SKM-1 treated with dmso at 0.1 percent for 144 hours (cell line): ENCODE data around the gene MAP7.

ENCODE experiments used
- DNase-seq: peaks from one replicate; lab custom pipeline; 2025; ENCODE audit not compliant: unreplicated experiment; lab: John Stamatoyannopoulos, UW

MAP7 gene

GRCh38 chr6:136566007-136566487, 15.8 kb upstream of the MAP7 start:
- DNase-seq: no peak

DNA sequence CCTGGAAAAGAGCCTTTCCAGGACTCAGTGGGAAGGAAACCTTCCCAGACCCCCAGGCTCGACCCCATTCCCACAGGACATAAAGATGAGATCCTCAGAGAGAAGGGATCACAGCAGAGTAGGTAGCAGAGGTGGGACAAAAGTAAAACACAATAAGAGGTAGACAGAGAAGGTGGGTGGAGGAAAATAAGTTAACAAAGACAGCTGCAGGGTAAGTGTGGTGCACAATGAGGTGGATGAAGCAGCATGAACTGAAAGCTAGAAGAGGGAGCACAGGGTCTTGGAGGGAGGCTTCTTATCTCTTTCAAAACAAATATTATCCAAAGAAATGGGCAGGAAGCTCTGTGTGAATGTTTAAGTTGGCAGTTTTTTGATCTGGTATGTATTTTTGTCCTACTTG, 14.0 kb upstream of the MAP7 start:
- no peak for DNase-seq

- DNase-seq: no peak
These were observed 13.3 kb upstream of the MAP7 start for GRCh38 chr6:136563386-136564152.

GRCh38 chr6:136562211-136562610, 12.0 kb upstream of the MAP7 start:
- DNase-seq: no peak

DNA sequence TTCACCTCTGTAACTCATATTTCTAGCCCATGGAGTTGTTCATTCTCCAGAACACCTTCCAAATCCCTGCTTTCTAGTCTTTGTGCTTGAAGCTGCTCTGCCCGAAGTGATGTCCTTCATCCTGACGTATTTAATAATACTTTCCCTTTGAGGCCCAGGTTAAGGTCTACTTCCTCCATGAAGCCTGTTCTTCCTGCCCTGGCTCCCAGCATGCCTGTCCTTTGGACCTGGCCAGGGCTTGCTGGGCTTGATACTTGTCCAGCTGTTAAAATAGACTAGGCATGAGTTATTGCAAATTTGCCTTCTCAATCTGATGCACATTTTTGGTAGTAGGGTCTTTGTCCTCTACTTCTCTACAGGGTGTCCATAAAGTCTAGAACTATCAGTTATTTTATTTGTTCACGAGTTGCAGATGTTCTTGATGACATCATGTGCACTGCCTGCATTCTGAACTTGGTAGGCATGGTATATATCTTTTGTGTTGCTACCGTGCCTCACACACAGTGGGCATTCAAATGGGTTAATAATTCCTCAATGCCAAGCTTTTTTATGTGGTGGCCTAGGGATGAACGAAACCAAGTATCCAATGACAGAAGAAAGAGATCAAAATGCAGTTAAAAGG, 3.1 kb upstream of the MAP7 start:
- DNase-seq: no peak

GRCh38 chr6:136552054-136552453, 1.8 kb upstream of the MAP7 start:
- DNase-seq: no peak

DNA sequence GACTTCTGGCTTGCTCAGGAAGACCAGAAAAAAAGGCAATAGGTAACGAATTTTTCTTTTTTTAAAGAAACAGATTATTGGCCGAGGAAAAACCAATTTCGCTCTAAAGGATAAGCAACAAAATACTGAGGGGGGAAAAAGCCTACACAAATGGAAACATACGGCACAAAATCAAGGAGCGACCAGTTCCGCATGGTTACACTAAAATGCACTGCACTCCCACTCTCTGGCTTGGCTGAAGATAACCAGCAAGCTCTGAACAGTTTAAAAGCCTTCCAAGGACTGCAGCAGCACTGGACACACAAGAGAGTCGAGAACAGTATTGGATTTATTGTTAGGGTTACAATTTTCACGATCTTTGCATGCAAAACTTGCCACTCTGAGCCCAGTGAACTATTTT, 881 bp upstream of the MAP7 start:
- DNase-seq: no peak

DNA sequence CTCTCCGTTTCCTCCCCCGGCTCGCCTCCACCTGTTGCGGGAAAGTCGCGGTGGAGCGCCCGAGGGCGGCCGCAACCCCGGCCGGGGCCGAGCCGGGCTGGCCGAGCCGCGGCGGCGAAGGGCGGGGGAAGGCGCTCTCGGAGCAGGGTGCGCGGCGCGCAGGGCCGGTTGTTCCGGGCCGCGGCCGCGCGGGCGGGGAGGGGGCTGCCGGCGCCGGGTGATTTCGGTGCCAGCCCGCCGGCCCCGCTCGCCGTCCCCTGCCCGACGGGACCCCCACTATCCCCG, 235 bp downstream of the MAP7 start:
- DNase-seq: no peak

DNA sequence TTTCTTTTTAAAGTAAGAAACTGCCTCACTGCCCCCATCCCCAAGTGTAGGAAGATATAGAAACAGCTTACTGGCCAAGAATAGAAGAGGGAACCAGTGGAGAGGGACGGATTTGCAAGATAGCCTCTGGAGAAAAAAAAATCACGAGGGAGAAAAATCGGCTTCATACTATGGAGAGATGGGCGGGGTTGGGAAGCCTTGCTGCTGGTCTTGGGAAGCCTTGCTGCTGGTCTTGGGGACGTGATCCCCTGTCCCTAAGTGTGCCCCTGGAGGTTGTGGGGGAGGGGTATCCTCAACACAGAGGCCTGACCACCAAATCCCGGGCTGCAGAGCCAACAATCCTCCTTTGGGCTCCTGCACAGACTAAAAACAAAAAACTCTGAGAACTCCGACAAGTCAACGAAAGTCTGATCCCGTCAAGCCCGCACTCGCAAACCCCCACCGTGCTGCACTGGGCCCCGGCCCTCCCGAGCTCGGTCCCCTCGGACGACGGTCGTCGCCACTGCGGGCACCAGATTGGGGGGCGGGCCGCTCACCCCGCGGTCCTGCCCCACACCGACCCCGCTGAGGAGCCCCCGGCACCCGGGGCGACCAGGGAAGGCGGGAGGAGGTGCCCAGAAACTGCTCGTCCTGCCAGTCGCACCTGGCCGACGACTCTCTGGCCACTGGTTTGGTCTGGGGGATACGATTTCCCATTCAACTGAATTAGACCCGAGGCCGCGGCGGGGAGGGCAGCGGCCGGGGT, 750 bp downstream of the MAP7 start:
- no peak for DNase-seq

DNA sequence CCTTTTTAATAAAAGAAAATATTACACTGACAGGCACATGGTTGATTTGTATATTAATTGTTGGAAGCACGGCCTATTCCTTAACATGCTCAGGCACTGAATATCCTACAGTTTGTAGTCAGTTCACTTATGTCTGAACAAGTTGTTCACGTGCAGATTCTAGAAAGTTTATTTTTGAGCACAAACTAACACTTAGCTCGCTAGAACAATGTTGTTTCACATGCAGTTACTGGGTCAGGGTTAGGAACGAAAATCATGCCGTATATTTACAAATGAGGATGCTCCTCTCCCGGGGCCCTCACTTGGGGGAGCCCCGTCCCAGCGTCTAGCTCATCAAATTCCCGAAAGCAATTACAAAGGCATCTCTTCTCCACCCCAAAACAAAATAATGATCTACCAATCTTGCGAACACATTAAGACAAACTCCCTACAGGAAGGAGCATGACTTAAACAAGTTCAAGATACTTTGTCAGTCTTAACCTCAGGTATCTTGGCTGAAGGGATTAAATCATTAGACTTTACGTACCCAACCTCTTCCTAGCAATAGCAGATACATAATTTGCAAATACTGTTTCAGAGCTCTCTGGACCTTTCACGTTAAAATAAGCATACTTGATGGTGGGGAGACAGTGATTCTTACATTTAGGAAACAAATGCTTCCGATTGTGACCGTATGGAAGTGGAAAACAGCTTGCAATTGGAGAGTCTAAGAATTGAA, 1.5 kb downstream of the MAP7 start:
- no peak for DNase-seq

- no peak for DNase-seq
These were observed 2.4 kb downstream of the MAP7 start for GRCh38 chr6:136547871-136548270.

- peak; percentile 49 for DNase-seq
These were observed 2.9 kb downstream of the MAP7 start for GRCh38 chr6:136547336-136547735.

- no peak for DNase-seq
These were observed 3.9 kb downstream of the MAP7 start for GRCh38 chr6:136546331-136546730.

DNA sequence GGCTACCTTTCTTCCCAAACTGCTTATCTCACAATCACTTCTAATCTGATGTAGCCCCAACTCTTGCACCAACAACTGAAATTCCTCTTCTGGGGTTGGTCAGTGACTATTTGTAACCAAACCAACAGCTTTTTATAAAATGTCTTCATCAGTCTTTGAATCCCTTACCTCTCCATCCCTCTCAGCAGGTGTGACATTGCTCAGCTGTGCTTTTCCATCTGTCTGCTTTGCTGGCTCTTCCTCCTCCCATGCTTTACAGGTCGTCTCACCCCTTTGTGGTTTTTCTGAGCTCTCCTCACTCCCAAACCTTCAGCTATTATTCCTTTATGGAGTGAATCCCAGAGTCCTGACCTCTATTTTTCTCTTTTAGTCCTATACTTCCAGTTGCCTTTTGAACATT, 5.9 kb downstream of the MAP7 start:
- no peak for DNase-seq

DNA sequence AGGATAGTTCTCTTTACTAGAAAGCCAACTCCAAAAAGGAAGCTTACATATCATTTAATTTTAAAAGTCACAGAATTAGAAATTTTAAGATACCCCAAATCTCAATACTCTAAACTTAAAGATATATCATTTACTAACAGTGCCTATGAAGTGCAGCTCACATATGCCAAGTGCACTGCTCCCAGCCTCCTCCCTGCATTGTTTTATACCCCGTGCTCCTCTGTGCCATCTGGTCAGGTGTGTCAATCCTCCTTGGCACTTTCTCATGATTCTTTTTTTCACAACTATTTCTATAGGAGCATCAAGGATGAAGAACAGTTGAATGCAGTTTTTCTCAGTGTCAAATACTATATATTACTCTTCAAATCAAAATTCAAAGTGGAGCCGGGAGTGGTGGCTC, 8.8 kb downstream of the MAP7 start:
- no peak for DNase-seq

GRCh38 chr6:136539967-136540652, 10.1 kb downstream of the MAP7 start:
- DNase-seq: no peak

GRCh38 chr6:136538836-136539235, 11.4 kb downstream of the MAP7 start:
- DNase-seq: no peak

DNA sequence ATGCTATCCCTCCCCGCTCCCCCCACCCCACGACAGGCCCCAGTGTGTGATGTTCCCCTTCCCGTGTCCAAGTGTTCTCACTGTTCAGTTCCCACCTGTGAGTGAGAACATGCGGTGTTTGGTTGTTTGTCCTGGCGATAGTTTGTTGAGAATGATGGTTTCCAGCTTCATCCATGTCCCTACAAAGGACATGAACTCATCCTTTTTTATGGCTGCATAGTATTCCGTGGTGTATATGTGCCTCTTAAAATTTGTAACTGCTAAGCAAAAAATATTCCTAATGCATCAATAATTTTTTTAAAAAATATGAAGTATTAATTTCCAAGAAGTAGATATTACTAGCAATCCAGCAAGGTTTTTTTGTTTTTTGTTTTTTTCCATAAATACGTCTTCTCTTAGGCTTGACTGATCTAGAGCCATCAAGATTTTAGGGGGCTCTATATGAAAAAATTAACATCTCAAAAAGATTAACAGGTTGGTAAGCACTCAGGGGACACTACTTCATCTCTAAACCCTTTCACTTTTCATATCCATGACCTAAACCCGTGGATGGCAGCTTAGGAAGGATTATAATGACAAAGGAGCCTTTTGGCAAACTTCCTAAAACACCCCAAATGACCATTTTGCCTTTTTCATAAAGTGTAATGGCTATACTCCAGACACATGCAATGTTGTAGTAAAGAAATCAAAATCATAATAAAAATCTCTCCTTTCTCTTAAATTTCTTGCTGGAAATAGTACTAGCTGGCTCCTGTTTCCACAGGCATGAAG, 14.2 kb downstream of the MAP7 start:
- DNase-seq: no peak

GRCh38 chr6:136535017-136535765, 15.0 kb downstream of the MAP7 start:
- no peak for DNase-seq

DNA sequence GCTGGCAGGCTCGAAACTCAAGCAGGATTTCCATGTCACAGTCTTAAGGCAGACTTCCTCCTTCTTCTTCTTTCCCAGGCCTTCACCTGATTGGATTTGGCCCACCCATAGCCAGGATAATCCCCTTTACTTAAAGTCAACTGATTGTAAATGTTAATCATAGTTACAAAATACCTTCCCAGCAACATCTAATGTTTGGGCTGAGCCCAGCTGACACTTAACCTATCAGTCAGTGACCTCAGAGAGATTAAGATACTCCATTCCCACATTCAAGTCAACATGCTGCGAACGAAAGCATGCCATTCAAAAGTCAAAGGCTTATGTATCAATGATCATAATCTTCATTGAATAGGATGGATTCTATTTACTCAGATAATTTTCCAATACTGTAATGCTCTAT, 16.0 kb downstream of the MAP7 start:
- no peak for DNase-seq
